SK-N-SH treated with all-trans-retinoic acid at 6 μM for 48 hours (cell line): ENCODE data around the gene CTNNAL1.

ENCODE experiments used
- ATAC-seq: fragments of 200-7000 bp; cut with Tn5 transposase; 3 replicates; pipeline ENCODE4 v1.9.1; 2020; ENCODE audit warnings: mild to moderate bottlenecking, moderate library complexity
- ARNTL ChIP-seq: fragments of 450-650 bp; formaldehyde crosslinking; IDR thresholded peaks from 2 replicates; pipeline ENCODE4 v1.5.0; 2020; ENCODE audit warnings: low read depth, mild to moderate bottlenecking, moderate library complexity, borderline replicate concordance
- BACH2 ChIP-seq: fragments of 250-450 bp; sonication (Bioruptor Pico); IDR thresholded peaks from 2 replicates; pipeline ENCODE4 v1.9.0; 2021; ENCODE audit warnings: mild to moderate bottlenecking, borderline replicate concordance
- CREB5 ChIP-seq: fragments of 250-450 bp; sonication (Bioruptor Pico); IDR thresholded peaks from 2 replicates; pipeline ENCODE4 v1.5.1; 2020; ENCODE audit warnings: low read depth, mild to moderate bottlenecking, moderate library complexity
- CSRNP3 ChIP-seq: fragments of 250-450 bp; sonication (Bioruptor Pico); IDR thresholded peaks from 2 replicates; pipeline ENCODE4 v1.5.1; 2021; ENCODE audit warnings: mild to moderate bottlenecking, moderate library complexity
- GLIS3 ChIP-seq: fragments of 250-450 bp; sonication (Bioruptor Pico); IDR thresholded peaks from 2 replicates; pipeline ENCODE4 v1.5.0; 2020; ENCODE audit warnings: mild to moderate bottlenecking, moderate library complexity
- ISL1 ChIP-seq: fragments of 250-450 bp; sonication (Bioruptor Pico); IDR thresholded peaks from 2 replicates; pipeline ENCODE4 v2.1.2; 2022; ENCODE audit warnings: mild to moderate bottlenecking, moderate library complexity
- POU6F1 ChIP-seq: fragments of 250-450 bp; sonication (Bioruptor Pico); IDR thresholded peaks from 2 replicates; pipeline ENCODE4 v1.8.0; 2021; ENCODE audit warnings: low read depth, mild to moderate bottlenecking, moderate library complexity, borderline replicate concordance
- RARB ChIP-seq: fragments of 250-450 bp; sonication (Bioruptor Pico); IDR thresholded peaks from 2 replicates; pipeline ENCODE4 v1.8.0; 2021; ENCODE audit warnings: mild to moderate bottlenecking, moderate library complexity
- TCF4 ChIP-seq: fragments of 250-450 bp; sonication (Bioruptor Pico); IDR thresholded peaks from 2 replicates; pipeline ENCODE4 v1.8.0; 2021; ENCODE audit warnings: mild to moderate bottlenecking, moderate library complexity, borderline replicate concordance
- TOX ChIP-seq: fragments of 250-450 bp; sonication (Bioruptor Pico); IDR thresholded peaks from 2 replicates; pipeline ENCODE4 v1.8.0; 2021; ENCODE audit warnings: mild to moderate bottlenecking, moderate library complexity, borderline replicate concordance
- TSHZ2 ChIP-seq: fragments of 250-450 bp; sonication (Bioruptor Pico); IDR thresholded peaks from 2 replicates; pipeline ENCODE4 v1.5.0; 2020; ENCODE audit warnings: mild to moderate bottlenecking, moderate library complexity
- ZFP30 ChIP-seq: fragments of 450-650 bp; formaldehyde crosslinking; IDR thresholded peaks from 2 replicates; pipeline ENCODE4 v1.5.0; 2022; ENCODE audit warnings: mild to moderate bottlenecking, moderate library complexity
- ZNF565 ChIP-seq: fragments of 450-650 bp; formaldehyde crosslinking; conservative IDR thresholded peaks from 2 replicates; pipeline ENCODE4 v1.5.0; 2020; ENCODE audit warnings: low read depth, mild to moderate bottlenecking, moderate library complexity
- ZNF70 ChIP-seq: fragments of 450-650 bp; formaldehyde crosslinking; IDR thresholded peaks from 2 replicates; pipeline ENCODE4 v1.5.0; 2020; ENCODE audit warnings: mild to moderate bottlenecking, moderate library complexity
- ZNF8 ChIP-seq: fragments of 450-650 bp; formaldehyde crosslinking; IDR thresholded peaks from 2 replicates; pipeline ENCODE4 v1.5.0; 2020; ENCODE audit warnings: mild to moderate bottlenecking, moderate library complexity

The CTNNAL1 gene

GRCh38 chr9:109039539-109039938 lies 26.2 kb upstream of the CTNNAL1 start:
- TF ChIP-seq ZNF8 (CRISPR knock-in tag) (no peak), ARNTL (no peak), BACH2 (CRISPR knock-in tag) (no peak), CREB5 (CRISPR knock-in tag) (no peak), TCF4 (no peak), POU6F1 (no peak), RARB (CRISPR knock-in tag) (no peak), CSRNP3 (CRISPR knock-in tag) (no peak), GLIS3 (no peak)
- ATAC-seq: no peak

GRCh38 chr9:109037946-109038715 lies 24.8 kb upstream of the CTNNAL1 start:
- no peak for ATAC-seq

More at GRCh38 chr9:109037946-109038715, 24.8 kb upstream of the CTNNAL1 start:
- TF ChIP-seq ZNF8 (CRISPR knock-in tag): no peak
- no peak for TF ChIP-seq ZFP30
- no peak for TF ChIP-seq ZNF70 (CRISPR knock-in tag)
- TF ChIP-seq TOX (CRISPR knock-in tag): no peak
- TF ChIP-seq ZNF565 (CRISPR knock-in tag): no peak
- no peak for TF ChIP-seq TCF4
- no peak for TF ChIP-seq ISL1 (CRISPR knock-in tag)
- TF ChIP-seq TSHZ2 (CRISPR knock-in tag): no peak
- TF ChIP-seq POU6F1: no peak
